Hematopoietic multipotent progenitor cell treated with erythropoietin and hydrocortisone succinate and interleukin-3 and kit ligand, for 17 days (in vitro differentiated cells): Measurements from ENCODE around the gene SLC25A52.
"Not testable (repeated sequence)": the region's sequence is repeated elsewhere in the genome, so short reads cannot be mapped to it uniquely, and the experiment has no call there.

ENCODE experiments used
- DNase-seq: peaks from one replicate; pipeline ENCODE4 v3.0.0-alpha.2; 2015; ENCODE audit warnings: low spot score

The SLC25A52 gene, protein sequence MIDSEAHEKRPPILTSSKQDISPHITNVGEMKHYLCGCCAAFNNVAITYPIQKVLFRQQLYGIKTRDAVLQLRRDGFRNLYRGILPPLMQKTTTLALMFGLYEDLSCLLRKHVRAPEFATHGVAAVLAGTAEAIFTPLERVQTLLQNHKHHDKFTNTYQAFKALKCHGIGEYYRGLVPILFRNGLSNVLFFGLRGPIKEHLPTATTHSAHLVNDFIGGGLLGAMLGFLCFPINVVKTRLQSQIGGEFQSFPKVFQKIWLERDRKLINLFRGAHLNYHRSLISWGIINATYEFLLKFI

DNA sequence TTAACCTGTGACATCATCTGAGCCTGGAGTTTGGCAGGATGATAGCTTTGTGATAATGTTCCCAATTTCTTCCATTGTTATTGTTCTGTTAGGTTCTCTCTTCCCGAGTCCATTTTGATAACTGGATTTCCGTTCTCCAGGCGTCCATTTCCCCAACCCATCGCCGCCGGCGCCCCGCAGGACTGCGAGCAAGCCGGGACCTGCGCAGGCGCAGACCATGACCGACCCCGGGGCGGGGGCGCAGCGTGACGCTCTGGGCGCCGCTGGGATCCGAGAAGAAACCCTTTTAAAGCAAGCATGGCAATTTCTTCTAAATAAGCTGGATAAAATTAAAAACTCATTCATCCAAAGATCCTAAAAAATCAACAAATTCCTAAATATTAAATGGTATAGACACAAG is at the start of gene SLC25A52:
SLC25A52 (minus strand) TSS at position 186 of the 400 bp plus-strand sequence. CDS start 219 bp downstream, outside the sequence.
- no peak for DNase-seq

DNA sequence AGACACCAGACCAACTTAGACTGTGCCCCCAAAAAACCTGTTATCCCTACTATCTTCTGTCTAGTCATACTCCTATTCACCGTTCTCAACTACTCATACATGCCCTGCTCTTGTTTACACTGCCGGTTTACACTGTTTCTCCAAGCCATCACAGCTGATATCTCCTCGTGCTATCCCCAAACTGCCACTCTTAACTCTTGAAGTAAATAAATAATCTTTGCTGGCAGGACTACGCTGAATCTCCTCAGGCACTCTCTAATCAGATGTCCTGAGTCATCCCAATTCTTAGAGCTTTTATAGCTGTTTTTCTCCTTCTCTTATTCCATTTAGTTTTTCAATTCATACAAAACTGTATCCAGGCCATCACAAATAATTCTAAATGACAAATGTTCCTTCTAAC is 48.4 kb upstream of the SLC25A52 start:
- DNase-seq = not testable (repeated sequence)

DNA sequence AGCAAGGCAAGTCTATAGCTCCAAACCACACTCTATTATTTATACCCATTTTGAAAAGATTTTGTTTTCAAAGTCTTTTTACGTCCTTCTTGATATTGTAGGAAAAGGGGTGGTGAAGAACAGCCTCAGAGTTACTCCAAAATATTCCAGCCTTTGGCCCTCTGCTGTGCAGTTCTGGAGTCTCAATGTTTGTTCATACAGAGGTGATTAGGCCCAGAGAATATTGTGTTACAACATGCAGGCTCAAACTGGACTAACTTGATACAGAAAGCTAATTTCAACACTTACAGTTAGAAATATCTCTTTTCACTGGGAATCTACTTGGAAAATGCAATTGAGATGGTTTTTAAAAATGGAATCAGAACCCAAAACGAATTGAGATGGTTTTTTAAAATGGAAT is 40.4 kb upstream of the SLC25A52 start:
- DNase-seq = no peak

DNA sequence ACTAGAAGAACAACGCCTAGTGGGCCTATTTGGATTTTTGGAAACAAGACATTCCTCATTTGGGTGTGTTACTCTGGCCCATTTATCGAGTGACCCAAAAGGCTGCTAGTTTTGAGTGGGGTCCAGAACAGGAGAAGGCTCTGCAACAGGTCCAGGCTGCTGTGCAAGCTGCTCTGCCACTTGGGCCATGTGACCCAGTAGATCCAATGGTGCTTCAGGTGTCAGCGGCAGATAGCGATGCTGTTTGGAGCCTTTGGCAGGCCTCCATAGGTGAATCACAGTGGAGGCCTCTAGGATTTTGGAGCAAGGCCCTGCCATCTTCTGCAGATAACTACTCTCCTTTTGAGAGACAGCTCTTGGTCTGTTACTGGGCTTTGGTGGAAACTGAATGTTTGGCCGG is 38.6 kb upstream of the SLC25A52 start:
- not testable (repeated sequence) for DNase-seq

DNA sequence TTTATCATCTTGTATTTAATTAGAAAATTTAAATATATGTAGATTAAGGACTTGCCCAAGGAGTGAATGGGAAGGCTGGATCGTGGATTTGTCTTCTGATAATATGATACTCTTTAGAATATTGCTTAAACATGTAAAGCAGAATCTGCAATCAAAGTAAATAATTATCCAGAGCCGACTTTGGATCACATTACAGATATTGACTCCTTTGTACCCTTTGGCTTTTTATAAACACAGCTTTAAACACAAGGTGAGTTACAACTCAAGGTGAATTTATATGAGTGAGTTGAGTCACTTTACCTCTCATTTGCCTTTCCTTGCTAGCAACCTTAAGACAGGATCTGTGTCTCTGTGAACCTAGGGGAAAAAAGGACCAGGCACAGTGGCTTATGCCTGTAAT is 37.7 kb upstream of the SLC25A52 start:
- no peak for DNase-seq

DNA sequence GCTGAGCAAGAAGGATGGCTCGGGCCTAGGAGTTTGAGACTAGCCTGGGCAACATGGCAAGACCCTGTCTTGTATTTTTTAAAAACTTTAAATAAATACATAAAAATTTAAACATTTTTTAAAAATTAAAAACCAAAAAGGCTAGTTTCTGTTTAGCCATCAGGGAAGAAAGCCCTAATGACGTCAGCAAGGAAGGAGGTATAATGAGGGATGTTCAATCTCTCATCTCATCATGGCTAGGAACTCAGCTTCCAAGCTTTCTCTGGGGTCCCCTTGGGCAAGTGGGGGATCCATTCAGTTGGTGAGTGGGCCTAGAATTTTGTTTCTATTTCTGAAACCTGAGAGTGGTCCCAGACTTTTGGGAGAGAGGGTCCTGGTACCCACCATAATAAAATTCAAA is 35.1 kb upstream of the SLC25A52 start:
- DNase-seq = no peak

DNA sequence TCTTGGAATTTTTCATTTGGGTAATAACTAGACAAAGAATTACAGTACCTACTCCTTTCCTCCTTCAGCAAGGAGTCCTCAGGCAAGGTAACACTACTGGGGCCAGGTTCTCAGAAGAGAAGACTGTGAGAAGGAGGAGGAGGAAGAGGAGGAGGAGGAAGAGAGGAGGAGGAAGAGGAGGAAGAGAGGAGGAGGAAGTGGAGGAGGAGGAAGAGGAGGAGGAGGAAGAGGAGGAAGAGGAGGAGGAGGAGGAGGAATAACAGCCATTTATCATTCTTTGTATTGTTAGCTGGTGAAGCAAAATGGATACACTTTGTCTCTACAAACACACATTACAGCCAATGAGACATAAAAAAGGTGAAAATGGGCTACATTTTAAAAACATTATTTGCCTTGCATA is 32.9 kb upstream of the SLC25A52 start:
- DNase-seq = no peak

DNA sequence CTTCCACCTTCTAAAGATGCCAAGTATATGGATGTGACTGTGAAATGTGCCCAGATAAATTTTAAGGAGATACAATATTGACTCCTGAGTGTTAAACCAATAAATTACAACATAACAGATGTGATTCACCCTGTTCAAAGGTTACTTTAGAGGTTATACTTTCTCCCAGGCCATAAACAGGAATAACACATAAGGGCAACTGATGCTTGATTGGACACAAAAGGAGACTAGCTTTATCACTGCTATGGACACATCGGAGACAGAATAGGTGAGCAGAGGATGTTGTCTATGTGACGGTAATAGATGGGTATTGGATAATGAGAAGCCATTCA is 31.9 kb upstream of the SLC25A52 start:
- no peak for DNase-seq

DNA sequence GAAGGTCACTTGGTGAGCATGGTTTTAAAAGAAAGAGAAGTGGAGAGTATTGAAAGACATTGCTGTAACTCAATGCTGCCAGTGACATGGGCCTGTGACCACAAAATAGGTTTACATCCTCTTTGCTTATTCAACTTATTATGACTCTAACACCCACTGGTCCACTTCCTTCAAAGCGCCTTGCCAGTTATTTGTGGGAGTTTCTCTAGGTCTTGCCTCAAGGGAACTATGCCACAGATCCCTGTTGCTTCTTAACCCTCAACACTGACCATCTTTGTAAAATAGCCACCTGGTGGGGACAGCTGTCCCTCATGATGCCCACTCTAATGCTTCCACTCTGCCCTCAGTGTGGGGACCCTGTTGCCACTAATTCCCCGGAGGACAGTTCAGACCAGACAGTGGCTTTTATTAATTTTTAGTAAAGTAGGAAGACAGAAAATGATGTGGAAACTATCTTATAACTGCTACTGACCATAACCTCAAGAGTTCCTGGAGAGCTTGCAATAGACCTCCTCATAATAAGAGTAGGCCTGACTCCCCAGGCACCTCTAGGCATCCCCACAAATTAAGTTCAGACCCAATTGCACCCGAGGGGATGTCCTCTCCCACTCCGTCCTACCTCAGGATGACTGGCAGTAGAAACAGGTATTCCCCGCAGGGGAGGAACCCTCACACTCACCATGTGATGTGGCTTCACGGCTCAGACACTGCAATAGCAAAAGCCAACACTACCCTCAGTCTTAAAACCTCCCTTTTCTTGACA is 31.3 kb upstream of the SLC25A52 start:
- DNase-seq = no peak

DNA sequence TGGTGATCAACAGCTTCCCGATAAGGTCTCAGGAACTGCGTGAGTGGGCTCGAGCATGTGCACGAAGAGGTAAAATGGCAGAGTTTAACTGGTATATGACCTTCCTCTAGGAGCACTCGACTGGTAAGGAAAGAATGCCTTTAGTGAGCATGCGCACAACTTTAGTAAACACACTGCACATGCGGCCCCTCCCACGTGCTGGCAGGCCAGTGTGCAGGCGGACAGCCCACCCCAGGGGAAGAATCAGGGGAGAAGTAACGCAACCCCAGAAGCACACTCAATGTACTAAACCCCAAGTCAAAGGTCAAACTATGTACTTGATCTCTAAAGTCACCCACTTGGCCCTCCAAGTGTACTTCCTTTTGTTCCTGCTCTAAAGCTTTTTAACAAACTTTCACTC is 28.7 kb upstream of the SLC25A52 start:
- DNase-seq = no peak

DNA sequence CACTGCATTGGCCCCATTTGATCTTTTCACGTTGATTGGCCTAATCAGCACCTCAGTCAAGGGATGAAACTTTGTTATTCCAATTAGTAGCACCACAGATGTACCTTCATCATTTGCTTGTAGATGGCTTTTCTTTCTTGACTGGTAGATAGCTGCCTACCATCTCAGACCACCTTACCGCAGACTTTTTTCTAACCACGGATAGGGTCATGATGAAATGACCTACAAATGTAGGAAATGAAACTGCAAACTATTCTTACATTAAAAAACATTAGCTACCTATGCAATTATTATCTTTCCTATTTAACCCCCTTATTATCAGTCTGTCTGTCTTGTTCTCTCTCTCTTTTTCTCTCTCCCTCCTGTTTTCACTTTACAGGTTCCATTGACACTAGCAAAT is 22.4 kb upstream of the SLC25A52 start:
- no peak for DNase-seq

DNA sequence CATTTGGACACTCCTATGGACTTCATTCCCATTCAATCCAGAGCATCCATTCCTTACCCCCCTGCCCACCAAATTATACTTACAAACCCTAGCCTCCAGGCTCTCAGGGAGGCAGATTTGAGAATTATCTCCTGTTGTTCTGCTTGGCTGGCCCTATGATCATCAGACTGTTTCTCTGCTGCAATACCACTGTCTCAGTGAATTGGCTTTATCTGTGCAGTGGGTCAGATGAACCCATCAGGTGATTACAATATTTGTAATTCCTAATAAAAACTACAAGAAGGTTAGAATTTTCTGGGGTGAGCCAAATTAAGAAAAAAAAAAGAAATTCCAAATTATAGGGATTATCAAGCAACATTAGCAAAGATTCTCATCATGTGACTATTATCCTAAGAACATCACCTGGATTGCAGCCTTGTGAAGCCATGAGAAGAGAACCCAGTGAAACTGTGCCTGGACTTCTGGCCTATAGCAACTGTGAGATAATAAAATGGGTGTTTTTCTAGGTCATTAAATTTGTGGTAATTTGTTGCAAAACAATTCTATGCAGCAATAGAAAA is 17.8 kb upstream of the SLC25A52 start:
- no peak for DNase-seq

DNA sequence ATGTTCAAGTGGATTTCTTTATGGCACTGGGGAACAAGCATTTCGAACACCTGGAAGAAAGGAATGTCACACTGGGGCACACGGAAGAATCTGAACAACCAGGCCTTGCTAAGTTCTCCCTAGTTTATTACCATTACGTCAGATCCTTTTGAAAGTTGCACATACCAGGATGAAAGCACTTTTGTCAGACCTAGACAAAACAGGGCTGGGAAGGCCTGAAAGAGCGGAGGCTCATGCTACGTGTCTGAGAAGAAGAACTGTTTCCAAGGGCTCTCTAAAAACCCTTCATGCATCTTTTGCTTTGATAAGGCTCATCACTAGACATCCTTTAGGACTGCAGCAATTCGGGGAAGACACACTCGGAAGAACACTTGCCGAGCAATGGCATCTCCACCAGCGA is 15.4 kb upstream of the SLC25A52 start:
- no peak for DNase-seq

DNA sequence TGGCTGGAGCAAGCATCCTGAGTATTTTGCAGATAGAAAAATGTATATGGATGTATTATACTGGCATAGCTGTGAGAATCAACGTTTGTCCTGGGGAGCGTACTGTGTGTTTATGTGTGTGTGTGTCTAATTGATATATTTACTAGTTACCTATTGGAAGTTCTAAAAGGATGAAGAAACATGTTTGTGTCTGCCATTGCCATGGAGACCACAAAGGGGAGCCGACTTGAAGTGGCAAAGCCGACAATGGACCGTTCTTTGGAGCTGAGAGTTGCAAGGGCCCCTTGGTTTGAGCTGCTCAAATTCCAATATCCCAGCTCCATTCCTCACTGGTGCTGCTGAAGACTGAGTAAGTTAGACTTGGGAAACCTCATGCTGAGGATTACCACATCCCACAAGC is 14.3 kb upstream of the SLC25A52 start:
- DNase-seq = no peak

DNA sequence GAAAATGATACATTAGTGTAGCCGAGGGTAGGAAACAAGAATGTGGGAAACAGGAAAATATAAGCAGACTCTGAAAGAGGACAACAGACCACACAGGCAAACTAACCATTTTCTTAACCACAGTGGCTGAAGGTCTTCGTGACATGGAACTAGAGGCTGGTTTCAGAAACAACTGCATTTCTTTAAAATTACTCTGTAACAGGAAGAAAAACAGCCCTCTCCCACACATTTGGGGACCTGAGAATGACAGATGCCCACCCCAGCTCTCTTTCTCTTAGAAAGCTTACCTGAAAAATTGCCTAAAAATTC is 13.8 kb upstream of the SLC25A52 start:
- no peak for DNase-seq

DNA sequence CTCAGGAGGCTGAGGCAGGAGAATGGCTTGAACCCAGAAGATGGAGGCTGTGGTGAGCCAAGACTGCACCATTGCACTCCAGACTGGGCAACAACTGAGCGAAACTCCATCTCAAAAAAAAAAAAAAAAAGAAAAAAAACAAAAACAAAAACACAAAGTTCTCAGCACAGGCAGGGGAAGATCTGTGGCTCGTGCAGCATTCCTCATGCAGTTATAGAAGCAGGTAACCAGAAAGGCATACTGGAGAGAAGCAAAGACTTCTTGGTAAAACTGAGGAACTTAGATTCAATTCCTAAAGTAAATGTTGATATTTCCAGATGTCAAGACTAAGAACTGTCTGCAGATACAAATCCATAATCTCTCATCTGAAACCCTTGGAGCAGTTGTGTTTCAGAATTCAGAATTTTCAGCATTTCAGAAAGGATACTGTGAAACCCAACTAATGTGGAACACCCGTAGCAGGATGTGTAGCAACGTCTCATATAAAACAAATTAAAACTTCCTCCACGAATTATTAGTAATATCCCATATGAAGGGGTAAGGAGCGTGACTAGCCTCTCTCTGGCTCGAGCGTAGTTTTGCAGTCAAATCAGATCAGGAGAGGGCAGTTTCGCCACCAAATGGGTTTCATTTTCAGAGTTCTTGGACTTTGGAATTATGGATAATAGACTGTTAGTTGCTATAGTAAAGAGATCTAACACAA is 13.2 kb upstream of the SLC25A52 start:
- no peak for DNase-seq

DNA sequence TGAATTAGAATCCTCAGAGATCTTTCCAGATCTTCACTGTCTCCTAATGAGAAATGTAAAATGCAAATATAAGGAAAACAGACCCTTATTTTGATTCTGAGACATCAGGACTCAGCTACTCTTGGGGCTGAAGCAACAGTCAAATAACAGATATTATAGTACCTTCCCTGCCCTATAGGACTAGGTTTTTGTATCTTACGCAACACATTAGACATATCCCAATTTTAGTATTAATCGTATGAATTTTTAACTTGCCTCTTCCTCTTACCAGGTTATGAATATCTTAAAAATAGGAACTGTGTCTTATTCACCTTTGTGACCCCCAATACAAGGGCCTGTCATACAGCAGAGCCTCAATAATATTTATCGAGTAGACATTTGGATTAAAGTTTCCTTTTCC is 12.0 kb upstream of the SLC25A52 start:
- DNase-seq = no peak

DNA sequence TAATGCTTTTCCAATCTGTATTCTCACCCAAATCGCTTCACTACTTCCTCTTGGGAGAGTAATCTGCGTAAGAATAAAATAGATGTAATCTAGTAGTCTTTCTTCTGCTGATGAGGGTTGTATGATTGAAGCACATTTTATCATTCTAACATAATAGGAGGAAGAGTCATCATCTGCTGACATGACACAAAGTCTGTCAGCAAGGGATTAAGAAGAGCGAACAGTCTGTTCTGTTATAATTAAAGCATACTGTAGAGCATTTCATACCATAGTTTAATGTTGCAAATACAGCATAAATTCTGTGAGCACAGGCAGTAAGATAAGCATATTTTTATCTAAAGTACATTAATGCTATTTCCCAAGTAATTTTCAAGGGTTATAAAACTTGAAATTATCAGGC is 10.4 kb downstream of the SLC25A52 start:
- no peak for DNase-seq

DNA sequence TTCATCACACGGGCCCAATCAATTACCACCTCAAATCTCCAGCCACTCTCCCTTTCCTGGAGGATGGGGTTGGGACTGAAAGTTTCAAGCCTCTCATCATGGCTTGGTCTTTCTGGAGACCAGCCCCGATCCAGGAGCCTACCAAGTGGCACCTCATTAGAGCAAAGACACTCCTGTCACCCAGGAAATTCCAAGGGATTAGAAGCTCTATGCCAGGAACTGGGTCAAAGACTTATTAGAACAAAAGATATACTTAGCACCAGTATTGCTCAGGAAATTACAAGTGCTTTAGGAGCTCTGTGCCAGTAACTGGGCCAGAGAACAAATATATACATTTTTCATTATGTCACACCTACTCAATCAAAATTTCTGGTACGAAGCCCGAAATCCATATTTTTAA is 14.3 kb downstream of the SLC25A52 start:
- no peak for DNase-seq

DNA sequence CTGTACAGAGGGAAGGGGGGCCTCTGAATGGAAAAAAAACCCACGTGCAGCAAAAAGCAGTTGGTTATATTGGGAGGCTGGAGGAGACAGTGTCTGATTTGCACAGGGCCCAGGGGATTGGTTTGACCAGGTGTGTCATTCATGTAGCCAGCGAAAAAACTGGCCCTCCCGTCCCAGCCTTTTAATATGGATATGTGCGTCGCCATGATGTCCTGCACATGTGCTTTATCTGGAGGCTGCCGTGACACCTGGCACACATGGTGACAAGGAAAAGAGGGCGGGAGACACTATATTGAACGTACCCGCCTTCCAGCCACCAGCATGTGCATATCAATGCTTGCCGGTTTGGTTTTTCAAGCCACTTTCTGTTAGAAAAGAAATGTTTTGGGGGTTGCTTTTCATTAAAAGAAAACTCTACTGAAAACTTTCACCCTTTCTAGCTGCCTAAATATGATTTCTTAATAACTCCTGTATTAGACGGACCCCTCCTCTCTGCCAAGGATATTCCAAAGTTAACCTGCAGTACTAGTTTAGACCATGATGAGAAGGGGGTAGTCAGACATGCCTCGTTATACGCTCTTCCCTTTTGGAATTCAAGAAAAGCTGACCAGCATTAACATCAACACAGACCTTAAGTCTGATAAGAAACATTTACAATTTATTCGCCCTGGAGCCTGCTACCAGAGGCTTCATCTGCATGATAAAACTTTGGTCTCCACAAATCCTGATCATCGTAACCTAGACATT is 16.2 kb downstream of the SLC25A52 start:
- no peak for DNase-seq

DNA sequence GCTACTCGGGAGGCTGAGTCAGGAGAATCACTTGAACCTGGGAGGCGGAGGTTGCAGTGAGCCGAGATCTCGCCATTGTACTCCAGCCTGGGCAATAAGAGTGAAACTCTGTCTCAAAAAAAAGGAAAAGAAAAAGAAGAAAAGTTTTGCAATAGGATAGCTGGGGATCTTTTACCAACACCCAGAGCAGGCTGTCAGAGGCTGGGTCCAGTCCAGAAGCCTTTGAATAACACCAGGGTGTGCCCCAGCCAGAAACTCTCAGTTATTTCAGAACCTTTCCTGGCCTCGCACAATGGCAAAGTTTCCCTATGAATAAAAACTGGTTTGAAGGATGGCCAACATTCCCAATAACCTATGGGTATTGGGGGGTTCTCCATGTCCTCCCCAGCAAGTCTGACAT is 17.1 kb downstream of the SLC25A52 start:
- not testable (repeated sequence) for DNase-seq

DNA sequence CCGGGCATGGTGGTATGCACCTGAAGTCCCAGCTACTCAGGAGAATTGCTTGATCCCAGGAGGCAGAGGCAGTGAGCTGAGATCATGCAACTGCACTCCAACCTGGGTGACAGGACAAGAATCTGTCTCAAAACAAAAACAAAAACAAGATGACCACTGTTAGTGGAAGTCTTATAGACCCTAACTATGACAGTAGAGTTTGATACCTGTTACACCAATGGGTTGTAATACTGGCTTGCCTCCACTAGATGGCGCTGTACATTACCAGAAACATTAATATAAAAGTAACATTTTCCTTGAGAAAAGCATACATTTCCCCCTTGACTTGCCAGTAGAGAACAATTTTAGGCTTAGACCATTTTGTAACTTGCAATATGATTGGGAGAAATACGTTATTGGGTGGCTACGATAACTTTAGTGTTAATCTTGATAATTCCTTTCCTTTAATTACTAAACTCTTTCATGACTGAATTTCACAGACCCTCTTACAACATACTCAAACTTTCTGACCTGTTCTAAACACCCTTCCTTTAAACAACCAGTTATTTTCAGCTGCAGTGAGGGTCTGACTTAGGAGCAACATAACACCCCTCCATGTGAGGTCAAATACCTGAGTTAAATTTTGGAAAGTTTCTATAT is 19.5 kb downstream of the SLC25A52 start:
- peak; percentile 70 for DNase-seq
